GM23338 (cell line): Measurements from ENCODE around the gene TMEM250. TPM values are rescaled to one million over a fixed set of nuclear protein-coding genes. Genes with fewer than 3 reads are reported as not detected.

ENCODE experiments used
- CREB1 ChIP-seq: fragments of 250-450 bp; sonication (Bioruptor Pico); IDR thresholded peaks from 2 replicates; pipeline ENCODE4 v1.5.0; 2020; ENCODE audit warnings: low read depth, mild to moderate bottlenecking, moderate library complexity
- polyA plus RNA-seq: library from polyadenylated mRNA; unstranded; fragments of >200 nt; fragmentation: Nextera tagmentation; extraction: Ambion mirVana; gene quantifications from 2 replicates; pipeline ENCODE4 v1.2.1, GENCODE V29; 2016
- total RNA-seq: library from RNA; depleted of rRNA; stranded (reverse); fragments of >200 nt; shearing (Covaris generic); gene quantifications from 2 replicates; pipeline ENCODE4 v1.2.3, GENCODE V29; 2014; rRNA removed
- TF ChIP-seq, protein P1 (sequence below), 2 experiments: fragments of 200-600 bp in 1 of 2; sonication (generic) in 1 of 2; conservative IDR thresholded peaks; 2 replicates each; pipeline versions ENCODE4 v1.5.1 to v1.6.1; 2016 to 2017; ENCODE audit warnings: antibody characterized with exemption in 2 of 2, low read depth in 2 of 2, mild to moderate bottlenecking in 2 of 2, moderate library complexity in 1 of 2

Gene TMEM250
- total and polyA plus RNA-seq, 2 experiments from 2014 or later = 12.2 to 39.2 TPM

DNA sequence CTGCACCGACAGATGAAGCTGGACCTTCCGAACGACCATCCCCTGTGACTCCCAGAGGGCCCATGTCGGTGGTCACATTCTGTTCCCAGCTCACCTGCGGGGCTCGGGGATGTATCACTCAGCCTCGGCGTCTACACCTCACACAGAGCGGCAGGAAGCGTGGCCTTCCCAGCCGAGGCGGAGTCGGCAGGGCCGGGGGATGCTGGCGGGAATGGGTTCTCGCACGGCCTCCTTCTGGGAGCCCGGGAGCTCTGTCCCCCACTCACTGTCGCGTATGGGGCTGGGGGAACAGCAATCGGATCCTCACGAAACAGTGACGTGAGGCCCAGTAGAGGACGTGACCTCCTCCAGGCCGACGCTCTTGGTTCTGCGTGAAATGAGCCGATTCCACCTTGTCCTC, 44.0 kb downstream of the TMEM250 start (continued):
- TF ChIP-seq, protein P1, sequence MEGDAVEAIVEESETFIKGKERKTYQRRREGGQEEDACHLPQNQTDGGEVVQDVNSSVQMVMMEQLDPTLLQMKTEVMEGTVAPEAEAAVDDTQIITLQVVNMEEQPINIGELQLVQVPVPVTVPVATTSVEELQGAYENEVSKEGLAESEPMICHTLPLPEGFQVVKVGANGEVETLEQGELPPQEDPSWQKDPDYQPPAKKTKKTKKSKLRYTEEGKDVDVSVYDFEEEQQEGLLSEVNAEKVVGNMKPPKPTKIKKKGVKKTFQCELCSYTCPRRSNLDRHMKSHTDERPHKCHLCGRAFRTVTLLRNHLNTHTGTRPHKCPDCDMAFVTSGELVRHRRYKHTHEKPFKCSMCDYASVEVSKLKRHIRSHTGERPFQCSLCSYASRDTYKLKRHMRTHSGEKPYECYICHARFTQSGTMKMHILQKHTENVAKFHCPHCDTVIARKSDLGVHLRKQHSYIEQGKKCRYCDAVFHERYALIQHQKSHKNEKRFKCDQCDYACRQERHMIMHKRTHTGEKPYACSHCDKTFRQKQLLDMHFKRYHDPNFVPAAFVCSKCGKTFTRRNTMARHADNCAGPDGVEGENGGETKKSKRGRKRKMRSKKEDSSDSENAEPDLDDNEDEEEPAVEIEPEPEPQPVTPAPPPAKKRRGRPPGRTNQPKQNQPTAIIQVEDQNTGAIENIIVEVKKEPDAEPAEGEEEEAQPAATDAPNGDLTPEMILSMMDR (conservative IDR thresholded peaks at IDR 0.05; ENCODE audit: low read depth in 2 of 2) = no peak
- TF ChIP-seq CREB1 (CRISPR knock-in tag) = no peak

Other genes with a start within 250 kb of the TMEM250 start
- 57.6 and 75.4 TPM in 2 replicates for gene CAMSAP1, start 211.3 kb downstream of the TMEM250 start, total RNA-seq
- 6.9 and 8.2 TPM in 2 replicates for gene CAMSAP1, start 211.3 kb downstream of the TMEM250 start, polyA plus RNA-seq
- 86.6 and 95.7 TPM in 2 replicates for gene UBAC1, start 157.5 kb downstream of the TMEM250 start, total RNA-seq
- gene UBAC1, start 157.5 kb downstream of the TMEM250 start, polyA plus RNA-seq = 63.2 and 71.6 TPM in 2 replicates
- 16.5 and 20.8 TPM in 2 replicates for gene NACC2, start 23.6 kb downstream of the TMEM250 start, total RNA-seq
- 3.2 and 3.8 TPM in 2 replicates for gene NACC2, start 23.6 kb downstream of the TMEM250 start, polyA plus RNA-seq
- not detected in 2 replicates for gene LHX3, start 86.3 kb upstream of the TMEM250 start, total RNA-seq
- gene LHX3, start 86.3 kb upstream of the TMEM250 start, polyA plus RNA-seq = 0.08 TPM in 1 of 2 replicates, not detected in the other
- gene QSOX2, start 126.9 kb upstream of the TMEM250 start, total RNA-seq = 25.5 and 29.2 TPM in 2 replicates
- 9.2 and 10.5 TPM in 2 replicates for gene QSOX2, start 126.9 kb upstream of the TMEM250 start, polyA plus RNA-seq
- gene CCDC187, start 185.2 kb upstream of the TMEM250 start, total RNA-seq = 0.14 TPM in 1 of 2 replicates, not detected in the other
- gene CCDC187, start 185.2 kb upstream of the TMEM250 start, polyA plus RNA-seq = not detected in 2 replicates
- gene GPSM1, start 208.7 kb upstream of the TMEM250 start, total RNA-seq = 21.3 and 23.2 TPM in 2 replicates
- gene GPSM1, start 208.7 kb upstream of the TMEM250 start, polyA plus RNA-seq = 4.8 and 5.6 TPM in 2 replicates
- gene DNLZ, start 244.9 kb upstream of the TMEM250 start, total RNA-seq = 21.7 and 53.9 TPM in 2 replicates
- gene DNLZ, start 244.9 kb upstream of the TMEM250 start, polyA plus RNA-seq = 33.4 and 37.7 TPM in 2 replicates